T47D (cell line): ENCODE measurements around the gene SLC6A16.
A peak's percentile ranks its signal among the peaks of the same experiment; 100 is the strongest.

Experiments
- DNase-seq, 2 experiments: peaks; one replicate each; pipeline versions ENCODE4 v3.0.0 to v3.0.0-alpha.2; 2011 to 2012; ENCODE audit warnings: low read depth in 1 of 2, low spot score in 1 of 2
- JUND ChIP-seq: IDR thresholded peaks from 2 replicates; pipeline ENCODE4 v1.6.1; 2012; ENCODE audit warnings: low read depth
- in situ Hi-C: cut with HindIII; loops from 2 replicates; pipeline ENCODE4 v1.10.0; 2016; ENCODE audit warnings: low sequenced_read_pairs, low pct_unique_long_range_greater_than_20kb

SLC6A16 gene

DNA sequence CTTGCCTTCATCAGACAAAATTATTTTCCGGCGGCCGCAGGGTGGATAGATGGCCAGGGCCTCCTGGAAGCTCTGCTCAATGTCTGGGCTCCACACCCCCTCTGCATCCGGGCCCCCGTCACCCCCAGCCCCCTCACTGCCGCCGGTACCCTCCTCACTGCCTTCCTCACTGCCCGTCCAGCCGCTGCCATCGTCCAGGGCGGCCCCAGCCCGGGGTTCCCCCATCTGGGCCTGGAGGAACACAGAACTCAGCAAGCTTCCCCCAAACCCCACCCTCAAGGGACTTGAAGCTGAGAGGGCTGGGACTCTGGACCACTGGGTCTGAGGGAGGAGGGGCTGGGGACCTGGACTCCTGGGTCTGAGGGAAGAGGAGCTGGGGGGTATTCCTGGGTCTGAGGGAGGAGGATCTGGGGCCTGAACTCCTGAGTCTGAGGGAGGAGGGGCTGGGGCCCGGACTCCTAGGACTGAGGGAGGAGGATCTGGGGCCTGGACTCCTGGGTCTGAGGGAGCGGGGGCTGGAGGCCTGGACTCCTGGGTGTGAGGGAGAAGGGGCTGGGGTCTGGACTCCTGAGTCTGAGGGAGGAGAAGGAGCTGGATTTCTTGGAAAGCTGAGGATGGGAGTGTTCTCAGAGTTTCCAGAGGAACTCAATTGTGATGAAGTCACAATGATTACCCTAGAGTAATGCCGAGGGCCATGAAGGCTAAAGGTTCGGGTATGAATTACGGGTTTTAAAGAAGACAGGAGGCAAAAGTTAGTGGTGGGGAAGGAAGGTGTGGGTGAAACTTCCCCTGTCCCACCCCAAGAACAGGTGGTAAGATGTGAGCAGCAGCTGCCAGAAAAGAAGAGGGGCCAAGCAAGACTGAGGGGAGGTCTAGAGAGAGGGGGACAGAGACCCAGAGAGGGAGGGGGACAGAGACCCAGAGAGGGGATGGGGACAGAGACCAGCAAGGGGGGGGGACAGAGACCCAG is 35.1 kb upstream of the SLC6A16 start:
- DNase-seq, result no peak
- TF ChIP-seq JUND, result no peak
- in situ Hi-C loops, result no loop called here

DNA sequence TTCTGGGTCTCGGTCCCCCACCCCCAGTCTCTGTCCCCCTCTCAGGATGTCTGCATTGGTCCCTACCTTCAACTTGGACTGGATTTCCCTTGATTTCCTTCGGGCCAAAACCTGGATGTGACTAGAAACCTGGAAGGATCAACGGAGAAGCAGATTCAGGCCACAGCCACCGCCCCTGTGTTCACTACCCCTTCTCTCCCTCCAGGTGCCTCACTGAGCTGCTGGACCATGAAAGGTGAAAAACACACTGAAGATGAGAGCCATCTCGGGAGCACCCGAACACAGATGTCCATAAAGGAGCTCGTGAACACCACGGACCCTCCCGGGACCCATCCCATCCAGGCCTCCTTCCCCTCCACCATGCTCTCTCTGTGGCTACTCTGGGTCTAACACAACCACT is 32.2 kb upstream of the SLC6A16 start:
- in situ Hi-C loops, result no loop called here
- no peak for DNase-seq
- no peak for TF ChIP-seq JUND

DNA sequence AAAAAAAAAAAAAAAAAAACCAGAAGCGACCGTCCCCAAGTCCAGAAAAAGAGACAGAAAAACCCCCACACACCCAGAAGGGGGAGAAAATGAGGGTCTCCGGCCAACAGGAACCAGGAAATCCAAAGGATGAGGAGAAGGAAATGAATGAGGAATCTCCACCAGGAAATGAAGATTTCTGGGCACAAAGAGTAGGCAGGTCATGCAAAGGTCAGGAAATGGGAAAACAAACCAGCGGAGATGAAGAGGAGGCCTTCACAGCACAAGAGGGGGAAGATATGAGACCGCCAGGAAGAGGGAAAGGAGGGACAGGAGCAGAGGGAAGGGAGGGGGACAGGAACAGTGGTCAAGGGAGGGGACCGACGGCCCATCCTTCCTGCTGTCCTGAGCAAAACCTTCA is 31.4 kb upstream of the SLC6A16 start:
- DNase-seq, result no peak
- no peak for TF ChIP-seq JUND
- in situ Hi-C loops, result no loop called here

DNA sequence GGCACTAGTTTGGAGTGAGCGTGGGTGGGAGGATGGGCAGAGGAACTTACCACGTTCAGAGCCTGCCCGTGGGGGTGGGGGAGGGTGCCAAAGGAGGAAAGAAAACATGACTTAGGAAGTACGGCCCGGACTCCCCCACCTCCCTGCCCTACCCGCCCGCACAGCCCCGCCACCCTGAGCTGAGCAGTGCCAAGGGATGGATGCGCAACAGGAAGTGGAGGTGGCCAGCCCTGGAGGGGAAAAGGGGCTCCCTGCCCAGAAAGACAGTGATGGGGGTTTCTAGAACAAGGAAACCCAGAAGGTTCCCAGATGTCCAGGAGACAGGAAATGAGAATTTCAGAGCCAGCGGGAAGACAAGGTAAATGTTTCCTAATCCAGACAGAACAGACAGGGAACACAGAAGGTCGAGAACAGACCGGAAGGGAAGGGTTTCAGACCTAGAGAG is 30.9 kb upstream of the SLC6A16 start:
- no peak for TF ChIP-seq JUND
- DNase-seq, result no peak
- in situ Hi-C loops, result no loop called here

DNA sequence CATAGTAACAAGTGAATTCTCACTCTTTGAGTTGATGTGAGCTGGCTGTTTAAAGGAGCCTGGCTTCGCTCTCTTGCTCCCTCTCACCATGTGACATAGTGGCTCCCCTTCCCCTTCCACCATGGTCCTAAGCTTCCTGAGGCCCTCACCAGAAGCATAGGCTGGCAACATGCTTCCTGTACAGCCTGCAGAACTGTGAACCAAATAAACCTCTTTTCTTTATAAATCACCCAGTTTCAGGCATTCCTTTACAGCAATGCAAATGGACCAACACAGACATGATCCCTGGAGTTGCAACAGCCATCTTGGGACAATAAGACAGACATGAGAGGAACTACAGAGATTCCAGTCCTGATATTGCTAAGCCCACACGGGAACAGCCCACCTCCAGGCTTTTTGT is 24.6 kb upstream of the SLC6A16 start:
- no peak for DNase-seq
- no peak for TF ChIP-seq JUND

DNA sequence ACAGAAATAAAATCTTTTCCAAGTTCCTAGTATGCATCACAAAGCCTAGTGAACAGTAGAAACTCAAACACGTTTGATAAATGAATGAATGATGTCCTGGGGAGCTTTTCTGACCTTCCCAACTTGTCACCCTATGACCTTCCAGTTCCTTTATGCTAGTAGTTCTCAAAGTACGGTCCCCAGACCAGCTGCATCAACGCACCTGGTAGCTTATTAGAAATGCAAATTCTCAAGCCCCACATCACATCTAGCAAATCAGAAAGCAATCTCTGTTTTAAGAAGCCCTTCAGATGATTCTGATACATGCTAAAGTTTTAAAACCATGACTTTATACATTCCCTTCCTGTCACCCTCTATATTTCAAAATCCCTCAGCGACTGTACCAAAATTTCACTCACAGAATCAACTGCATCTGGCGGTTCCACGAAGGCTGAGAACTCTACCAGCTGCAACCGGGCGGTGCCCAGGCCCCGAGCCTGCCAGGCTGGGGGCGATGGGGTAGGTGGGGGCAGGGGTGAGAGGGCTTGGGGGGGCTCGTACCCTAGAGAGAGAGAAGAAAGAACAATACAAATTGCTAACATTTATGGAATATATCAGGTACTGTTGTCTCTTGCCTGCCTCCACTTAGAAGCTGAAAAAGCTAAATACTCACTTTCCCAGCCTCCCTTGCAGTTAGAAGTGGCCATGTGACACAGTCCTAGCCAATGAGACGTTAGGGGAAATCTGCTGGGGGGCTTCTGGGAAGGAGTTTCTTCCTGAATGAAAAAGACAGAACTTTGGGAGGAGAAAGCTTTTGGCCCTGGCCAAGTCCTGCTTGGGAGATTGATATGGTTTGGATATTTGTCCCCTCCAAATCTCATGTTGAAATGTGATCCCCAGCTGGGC is 23.6 kb upstream of the SLC6A16 start:
- no peak for TF ChIP-seq JUND
- no peak for DNase-seq
- in situ Hi-C loops, result no loop called here

More for the DNA sequence above, 24.6 kb upstream of the SLC6A16 start:
- in situ Hi-C loops, result no loop called here

DNA sequence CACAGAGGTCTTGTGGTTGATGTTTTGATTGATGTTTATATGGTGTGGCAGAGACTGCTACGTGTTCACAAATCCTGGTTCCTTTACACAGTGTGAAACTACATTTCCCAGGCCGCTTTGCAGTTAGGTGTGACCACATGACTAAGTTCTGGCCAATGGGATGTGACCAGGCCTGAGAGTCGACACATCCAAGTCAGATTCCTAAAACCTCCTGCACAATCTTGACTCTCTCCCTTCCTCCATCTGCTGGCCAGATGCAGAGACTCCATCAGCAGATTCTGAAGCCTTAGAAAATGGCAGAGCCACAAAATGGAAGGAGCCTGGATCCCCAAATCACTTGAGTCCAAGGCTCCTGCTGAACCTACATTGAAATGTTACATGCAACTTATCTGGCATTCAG is 22.8 kb upstream of the SLC6A16 start:
- no peak for TF ChIP-seq JUND
- peak; percentile 73 to 84 for DNase-seq
- in situ Hi-C loops, result no loop called here

DNA sequence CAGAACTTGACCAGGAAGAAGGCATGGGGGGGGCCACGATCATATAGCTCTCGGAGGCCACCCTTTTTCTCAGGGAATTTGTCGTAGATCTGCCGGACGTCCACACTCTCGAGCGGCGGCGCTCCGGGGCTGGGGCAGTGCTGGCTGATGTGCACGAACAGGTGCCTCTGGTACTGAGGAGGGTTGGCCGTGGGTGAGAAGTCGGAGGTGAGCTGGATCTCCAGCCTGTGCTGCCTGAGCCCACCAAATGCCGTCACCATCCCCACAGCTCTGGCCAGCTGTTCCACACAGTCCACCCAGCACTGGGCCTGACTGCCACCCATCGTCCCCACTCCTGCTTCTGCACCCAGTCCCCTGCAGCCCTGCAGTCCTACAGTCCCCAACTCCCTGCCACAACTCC is 22.2 kb upstream of the SLC6A16 start:
- in situ Hi-C loops, result no loop called here
- TF ChIP-seq JUND, result no peak
- DNase-seq, result no peak

DNA sequence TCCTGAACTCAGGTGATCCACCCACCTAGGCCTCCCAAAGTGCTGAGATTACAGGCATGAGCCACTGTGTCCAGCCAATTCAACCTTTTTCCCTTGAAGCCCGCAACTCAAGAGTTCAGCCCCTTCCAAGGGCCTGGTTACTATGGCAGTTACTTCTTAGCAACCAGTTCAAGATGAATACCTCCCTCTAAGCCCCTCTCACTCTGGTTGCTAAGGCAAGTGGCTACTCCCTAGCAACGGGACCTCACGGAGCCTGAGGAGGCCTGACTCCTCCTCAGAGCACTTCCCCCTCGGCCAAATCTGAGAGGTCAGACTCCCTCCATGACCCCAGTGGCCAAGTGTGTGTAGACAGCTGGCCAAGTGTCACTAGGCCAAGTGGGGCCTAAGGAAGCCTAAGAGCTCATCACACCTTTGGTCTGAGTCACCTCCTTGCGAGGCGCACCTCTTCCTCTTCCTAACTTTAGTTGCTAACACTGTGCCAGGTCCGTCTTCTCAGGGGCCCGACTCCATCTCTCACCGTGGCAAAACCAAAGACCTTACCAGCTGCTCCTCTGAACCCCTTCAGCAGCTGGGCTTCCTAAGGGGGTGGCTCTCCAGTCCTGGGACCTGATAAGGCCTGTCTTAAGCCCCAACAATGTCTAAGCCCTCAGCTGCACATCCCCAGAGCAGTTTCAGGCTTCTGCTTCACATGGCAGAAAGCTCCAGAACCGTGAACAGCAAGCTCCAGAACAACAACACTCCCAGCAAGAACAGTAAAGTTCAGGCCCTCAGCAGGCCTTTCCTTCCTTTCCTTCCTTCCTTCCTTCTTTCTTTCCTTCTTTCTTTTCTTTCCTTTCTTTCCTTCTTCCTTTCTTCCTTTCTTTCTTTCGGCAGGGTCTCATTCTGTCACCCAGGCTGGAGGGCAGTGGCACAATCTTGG is 19.8 kb upstream of the SLC6A16 start:
- no peak for DNase-seq
- no peak for TF ChIP-seq JUND

DNA sequence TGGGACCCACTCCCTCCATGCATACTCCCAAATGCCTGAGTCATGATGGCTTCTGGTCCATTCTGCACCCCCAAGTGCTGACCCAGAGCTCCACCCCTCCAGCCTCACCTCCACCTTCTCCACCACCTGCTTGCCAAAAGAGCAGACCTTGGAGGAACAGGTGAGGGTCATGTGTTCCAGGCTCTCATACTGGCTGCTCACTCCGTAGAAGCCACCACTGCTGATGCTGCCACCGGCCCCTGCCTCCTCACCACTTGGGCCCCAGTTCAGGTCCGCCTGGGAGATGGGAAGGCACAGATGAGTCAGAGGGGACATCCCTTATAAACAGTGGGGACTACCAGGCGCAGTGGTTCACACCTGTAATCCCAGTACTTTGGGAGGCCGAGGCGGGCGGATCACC is 18.1 kb upstream of the SLC6A16 start:
- no peak for DNase-seq
- in situ Hi-C loops, result no loop called here
- TF ChIP-seq JUND, result no peak

More for the DNA sequence above, 19.8 kb upstream of the SLC6A16 start:
- in situ Hi-C loops, result no loop called here

DNA sequence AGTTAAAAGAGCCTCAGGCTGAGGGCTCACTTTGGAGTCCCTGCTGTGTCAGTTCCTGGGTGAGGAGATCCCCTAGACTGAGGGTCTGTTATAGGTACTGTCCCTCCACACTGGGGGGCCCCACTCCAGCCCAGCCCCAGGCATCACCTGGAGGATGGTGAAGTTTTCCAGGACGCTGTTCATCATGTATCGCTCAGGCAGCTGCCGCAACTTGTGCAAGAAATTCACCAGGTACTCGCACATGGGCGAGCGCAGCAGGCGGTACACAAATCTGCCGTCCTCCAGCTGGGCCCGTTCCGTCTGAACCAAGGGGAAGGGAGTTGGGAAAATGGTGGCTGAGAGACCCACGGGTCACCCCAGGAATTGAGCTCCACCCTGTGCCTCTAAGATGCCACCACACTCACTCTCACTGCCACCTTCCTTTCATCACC is 17.3 kb upstream of the SLC6A16 start:
- in situ Hi-C loops, result no loop called here

More for the DNA sequence above, 17.3 kb upstream of the SLC6A16 start:
- TF ChIP-seq JUND, result no peak
- DNase-seq, result no peak
